ENCODE results near the gene MTIF3.
"Not testable (repeated sequence)": the region's sequence is repeated elsewhere in the genome, so short reads cannot be mapped to it uniquely, and the experiment has no call there.

MTIF3 gene

DNA sequence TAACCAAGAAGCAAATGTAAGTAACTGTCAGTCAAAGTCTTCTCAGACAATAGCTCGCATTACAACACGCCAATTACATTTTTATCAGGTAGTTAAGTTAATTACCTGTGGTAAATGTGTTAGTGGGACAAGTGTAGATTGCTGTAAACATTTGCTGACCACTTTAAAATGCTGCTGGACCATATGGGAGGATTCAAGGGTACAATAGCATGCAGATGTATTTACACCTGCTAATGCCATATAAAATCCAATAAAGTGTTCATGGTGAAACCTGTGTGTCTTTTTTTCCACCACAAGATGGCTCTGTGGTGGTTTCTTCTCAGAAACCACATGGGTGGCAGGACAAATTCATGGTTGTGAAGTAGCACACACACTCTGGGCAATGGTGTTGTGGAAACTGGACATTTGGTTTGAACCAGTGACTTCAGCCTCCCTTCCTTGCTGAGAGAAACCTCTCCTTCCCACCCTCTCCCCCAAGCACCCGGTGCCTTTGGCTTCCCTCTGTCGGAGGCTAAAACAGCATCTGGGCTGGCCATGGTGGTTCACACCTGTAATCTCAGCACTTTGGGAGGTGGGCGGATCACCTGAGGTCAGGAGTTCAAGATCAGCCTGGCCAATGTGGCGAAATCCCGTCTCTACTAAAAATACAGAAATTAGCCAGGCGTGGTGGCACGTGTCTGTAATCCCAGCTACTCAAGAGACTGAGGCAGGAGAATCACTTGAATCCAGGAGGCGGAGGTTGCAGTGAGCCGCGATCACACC is 44.0 kb downstream of the MTIF3 start:
- TF ChIP-seq, protein P1, sequence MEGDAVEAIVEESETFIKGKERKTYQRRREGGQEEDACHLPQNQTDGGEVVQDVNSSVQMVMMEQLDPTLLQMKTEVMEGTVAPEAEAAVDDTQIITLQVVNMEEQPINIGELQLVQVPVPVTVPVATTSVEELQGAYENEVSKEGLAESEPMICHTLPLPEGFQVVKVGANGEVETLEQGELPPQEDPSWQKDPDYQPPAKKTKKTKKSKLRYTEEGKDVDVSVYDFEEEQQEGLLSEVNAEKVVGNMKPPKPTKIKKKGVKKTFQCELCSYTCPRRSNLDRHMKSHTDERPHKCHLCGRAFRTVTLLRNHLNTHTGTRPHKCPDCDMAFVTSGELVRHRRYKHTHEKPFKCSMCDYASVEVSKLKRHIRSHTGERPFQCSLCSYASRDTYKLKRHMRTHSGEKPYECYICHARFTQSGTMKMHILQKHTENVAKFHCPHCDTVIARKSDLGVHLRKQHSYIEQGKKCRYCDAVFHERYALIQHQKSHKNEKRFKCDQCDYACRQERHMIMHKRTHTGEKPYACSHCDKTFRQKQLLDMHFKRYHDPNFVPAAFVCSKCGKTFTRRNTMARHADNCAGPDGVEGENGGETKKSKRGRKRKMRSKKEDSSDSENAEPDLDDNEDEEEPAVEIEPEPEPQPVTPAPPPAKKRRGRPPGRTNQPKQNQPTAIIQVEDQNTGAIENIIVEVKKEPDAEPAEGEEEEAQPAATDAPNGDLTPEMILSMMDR (IDR thresholded peaks at IDR 0.05; ENCODE audit: low read depth, low read length): peak; percentile 54
- no peak overlapping the region for H3K4me3 ChIP-seq (replicated peaks in 1 of 2; ENCODE audit: low read depth in 2 of 2, low read length in 2 of 2)
- DNase-seq (ENCODE audit: low read depth in 2 of 2): peak; percentile 59 to 61

DNA sequence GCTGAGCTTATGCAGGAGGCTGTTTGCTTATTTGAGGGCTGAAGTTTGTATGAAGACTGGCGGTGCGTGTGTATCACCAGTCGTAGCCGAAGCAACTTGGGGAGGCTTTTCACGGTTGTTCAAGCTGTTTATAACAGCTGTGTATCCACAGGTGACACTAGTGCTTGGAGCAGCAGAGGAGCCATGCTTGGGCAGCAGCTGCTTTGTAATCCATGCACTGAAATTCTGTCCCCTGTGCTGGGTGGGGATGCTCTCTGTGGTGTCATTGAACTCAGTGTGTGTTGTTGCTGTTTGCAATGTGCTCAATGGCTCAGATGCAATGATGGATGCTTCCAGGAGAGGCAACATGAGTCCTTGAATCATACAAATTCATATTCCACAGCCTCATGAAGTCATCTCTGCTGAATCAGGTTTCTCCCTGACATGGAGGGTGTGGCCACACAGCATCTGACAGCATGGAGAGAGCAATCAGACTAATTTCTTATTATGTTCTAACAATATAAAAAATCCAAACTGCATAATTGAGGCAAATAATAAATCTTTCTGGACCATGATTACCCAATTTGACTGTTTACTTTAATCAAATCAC is 44.7 kb downstream of the MTIF3 start:
- DNase-seq (ENCODE audit: low read depth in 2 of 2): no peak
- TF ChIP-seq, protein P1 (IDR thresholded peaks at IDR 0.05; ENCODE audit: low read depth, low read length): no peak
- no peak overlapping the region for H3K4me3 ChIP-seq (replicated peaks in 1 of 2; ENCODE audit: low read depth in 2 of 2, low read length in 2 of 2)

DNA sequence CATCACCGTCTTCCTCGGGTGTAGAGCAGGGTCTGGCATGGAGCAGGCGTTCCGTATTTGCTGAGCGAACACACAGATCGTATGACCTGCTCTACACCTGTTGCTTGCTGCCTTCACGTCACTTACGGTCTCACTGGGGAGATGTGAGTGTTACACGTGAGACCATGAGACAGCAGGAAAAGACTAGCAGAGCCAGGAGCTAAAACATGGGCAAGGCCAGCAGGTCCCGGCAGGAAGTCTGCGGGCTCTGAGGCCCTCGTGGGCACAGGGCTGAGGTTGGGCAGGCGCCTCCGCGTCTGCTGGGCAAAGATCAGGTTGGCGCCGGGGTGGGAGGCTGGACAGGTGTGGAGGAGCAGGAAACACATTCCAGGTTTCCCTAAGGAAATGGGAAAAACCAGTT is 45.7 kb downstream of the MTIF3 start:
- TF ChIP-seq, protein P1 (IDR thresholded peaks at IDR 0.05; ENCODE audit: low read depth, low read length): no peak
- no peak for DNase-seq (ENCODE audit: low read depth in 2 of 2)
- no peak overlapping the region for H3K4me3 ChIP-seq (replicated peaks in 1 of 2; ENCODE audit: low read depth in 2 of 2, low read length in 2 of 2)

DNA sequence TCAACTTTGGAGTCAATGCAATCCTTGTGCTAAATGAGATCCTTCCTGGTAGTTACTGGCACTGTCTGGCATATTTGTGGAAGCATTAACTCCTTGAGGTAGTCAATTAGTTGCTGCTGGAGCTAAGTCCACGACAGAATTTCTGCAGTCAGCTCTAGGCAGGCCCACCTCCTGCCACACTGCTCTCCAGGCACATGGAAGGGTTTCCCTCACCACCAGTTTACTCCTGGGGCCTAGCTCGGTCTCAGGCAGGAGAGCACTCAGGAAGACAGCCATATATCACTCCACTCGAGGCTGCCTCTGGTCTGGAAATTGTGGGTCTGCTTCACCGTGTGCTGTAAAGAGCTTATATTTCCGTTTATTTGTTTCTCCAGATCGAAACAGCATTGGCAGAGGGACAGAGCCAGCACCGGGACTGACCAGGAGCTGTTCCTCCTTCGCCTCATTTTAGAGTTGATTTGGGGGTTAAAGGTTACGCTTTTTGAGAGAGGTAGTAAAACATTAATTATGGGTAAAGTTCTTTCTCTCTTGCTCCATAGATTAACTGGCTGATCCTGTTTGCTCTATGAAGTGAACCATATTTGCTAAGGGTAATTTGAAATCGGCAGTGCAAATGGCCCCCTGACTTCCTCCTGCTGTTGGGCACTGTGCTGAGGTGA is 46.5 kb downstream of the MTIF3 start:
- TF ChIP-seq, protein P1 (IDR thresholded peaks at IDR 0.05; ENCODE audit: low read depth, low read length): no peak
- no peak overlapping the region for H3K4me3 ChIP-seq (replicated peaks in 1 of 2; ENCODE audit: low read depth in 2 of 2, low read length in 2 of 2)
- DNase-seq (ENCODE audit: low read depth in 2 of 2): no peak

DNA sequence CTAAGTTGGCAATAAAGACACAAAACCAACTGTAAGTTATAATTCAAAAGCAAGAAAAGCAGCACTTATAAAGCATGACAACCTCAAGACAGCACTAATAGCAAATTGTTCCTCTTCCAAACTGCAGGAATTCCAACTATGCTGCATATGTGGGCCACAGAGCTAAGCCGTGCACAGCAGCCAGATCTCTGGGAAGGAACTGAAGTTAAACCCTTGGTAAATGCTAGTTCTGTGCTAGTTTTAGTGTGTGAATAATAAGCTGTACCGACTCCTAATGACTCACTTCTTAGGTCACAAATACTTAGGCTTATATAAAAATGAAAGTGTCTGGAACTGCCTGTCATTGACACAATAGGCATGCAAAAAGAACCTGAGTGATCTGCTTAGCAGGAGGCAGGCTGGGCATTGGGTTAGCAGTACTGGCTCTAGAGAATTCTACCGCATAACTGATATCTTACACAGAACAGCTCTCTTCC is 47.1 kb downstream of the MTIF3 start:
- DNase-seq (ENCODE audit: low read depth in 2 of 2): peak; percentile 53 to 77

DNA sequence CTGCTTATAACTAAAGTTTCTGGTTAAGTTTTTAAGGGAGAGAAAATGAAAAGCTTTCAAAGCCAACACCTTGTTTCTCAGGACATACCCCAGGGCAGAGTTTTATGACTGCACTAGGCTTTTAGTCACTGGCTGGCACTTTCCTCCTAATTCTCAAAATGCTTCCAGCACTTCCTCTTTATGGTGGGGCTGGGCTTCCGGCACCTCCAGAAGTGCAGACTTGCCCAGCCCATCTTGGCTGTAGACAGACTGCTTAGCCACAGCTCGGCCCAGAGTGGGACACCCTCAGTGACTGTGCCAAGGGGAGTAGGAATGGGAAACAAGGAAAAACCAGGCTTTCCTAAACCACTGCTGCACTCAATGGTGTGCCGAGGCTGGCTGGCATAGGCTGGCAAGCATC is 49.2 kb downstream of the MTIF3 start:
- TF ChIP-seq, protein P1 (IDR thresholded peaks at IDR 0.05; ENCODE audit: low read depth, low read length): no peak
- DNase-seq (ENCODE audit: low read depth in 2 of 2): no peak
- no peak overlapping the region for H3K4me3 ChIP-seq (replicated peaks in 1 of 2; ENCODE audit: low read depth in 2 of 2, low read length in 2 of 2)

More for the DNA sequence above, 47.1 kb downstream of the MTIF3 start:
- TF ChIP-seq, protein P1 (IDR thresholded peaks at IDR 0.05; ENCODE audit: low read depth, low read length): no peak
- no peak overlapping the region for H3K4me3 ChIP-seq (replicated peaks in 1 of 2; ENCODE audit: low read depth in 2 of 2, low read length in 2 of 2)

DNA sequence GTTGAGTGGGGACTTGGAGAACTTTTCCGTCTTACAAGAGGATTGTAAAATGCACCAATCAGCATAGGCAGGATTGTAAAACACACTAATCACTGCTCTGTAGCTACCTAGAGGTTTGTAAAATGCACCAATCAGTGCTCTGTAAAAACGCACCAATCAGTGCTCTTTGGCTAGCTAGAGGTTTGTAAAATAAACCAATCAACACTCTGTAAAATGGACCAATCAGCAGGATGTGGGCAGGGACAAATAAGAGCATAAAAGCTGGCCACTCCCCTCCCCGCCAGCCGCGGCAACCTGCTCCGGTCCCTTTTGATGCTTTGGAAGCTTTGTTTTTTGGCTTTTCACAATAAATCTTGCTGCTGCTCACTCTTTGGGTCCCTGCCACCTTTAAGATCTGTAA is 50.0 kb downstream of the MTIF3 start:
- not testable (repeated sequence) for H3K4me3 ChIP-seq (replicated peaks in 1 of 2; ENCODE audit: low read depth in 2 of 2, low read length in 2 of 2); DNase-seq (ENCODE audit: low read depth in 2 of 2)

All from cardiac fibroblast (primary cell).